H9 (cell line): ENCODE measurements around the gene SAT2. TPM values are rescaled to one million over a fixed set of nuclear protein-coding genes. Genes with fewer than 3 reads are reported as not detected.

ENCODE experiments used
- DNase-seq: peaks from one replicate; pipeline ENCODE4 v3.0.0-alpha.2; 2017
- H2AFZ ChIP-seq: one replicate; pipeline ENCODE4 v1.6.1; 2013; ENCODE audit warnings: mild to moderate bottlenecking, low read length, control low read depth, moderate library complexity
- H2AK5ac ChIP-seq: 2 replicates; pipeline ENCODE4 v1.6.1; 2013; ENCODE audit warnings: low read length, control low read depth, mixed read lengths; ENCODE audit not compliant: insufficient read length
- H2BK120ac ChIP-seq: one replicate; pipeline ENCODE4 v1.6.1; 2013; ENCODE audit warnings: low read depth, mild to moderate bottlenecking, low read length, control low read depth, inconsistent platforms; ENCODE audit not compliant: poor library complexity, severe bottlenecking
- H2BK12ac ChIP-seq: 2 replicates; pipeline ENCODE4 v1.6.1; 2013; ENCODE audit warnings: low read length, control low read depth, mixed read lengths, low read depth; ENCODE audit not compliant: insufficient read length
- H2BK15ac ChIP-seq: 2 replicates; pipeline ENCODE4 v1.6.1; 2013; ENCODE audit warnings: low read depth, low read length, control low read depth
- H2BK20ac ChIP-seq: one replicate; pipeline ENCODE4 v1.6.1; 2013; ENCODE audit warnings: low read depth, mild to moderate bottlenecking, low read length, control low read depth, inconsistent platforms; ENCODE audit not compliant: poor library complexity, severe bottlenecking
- H2BK5ac ChIP-seq: 2 replicates; pipeline ENCODE4 v1.6.1; 2013; ENCODE audit warnings: low read length, control low read depth, mixed read lengths; ENCODE audit not compliant: insufficient read length
- H3K14ac ChIP-seq: 2 replicates; pipeline ENCODE4 v1.6.1; 2013; ENCODE audit warnings: low read length, control low read depth; ENCODE audit not compliant: insufficient read depth
- H3K18ac ChIP-seq: 2 replicates; pipeline ENCODE4 v1.6.1; 2013; ENCODE audit warnings: low read depth, mild to moderate bottlenecking, mixed read lengths, low read length, control low read depth; ENCODE audit not compliant: insufficient read length
- H3K23ac ChIP-seq: 2 replicates; pipeline ENCODE4 v1.6.1; 2013; ENCODE audit warnings: low read length, control low read depth, mixed read lengths, low read depth; ENCODE audit not compliant: insufficient read length
- H3K23me2 ChIP-seq: 2 replicates; pipeline ENCODE4 v1.6.1; 2013; ENCODE audit warnings: low read depth, mild to moderate bottlenecking, mixed read lengths, low read length, control low read depth; ENCODE audit not compliant: insufficient read length, poor library complexity, severe bottlenecking
- H3K27ac ChIP-seq: 2 replicates; pipeline ENCODE4 v1.5.1; 2013; ENCODE audit warnings: low read length, control low read depth, mixed read lengths, low read depth; ENCODE audit not compliant: insufficient read length
- H3K27me3 ChIP-seq: 2 replicates; pipeline ENCODE4 v1.6.1; 2013; ENCODE audit warnings: low read length, control low read depth, inconsistent platforms; ENCODE audit not compliant: insufficient read depth
- H3K4ac ChIP-seq: 2 replicates; pipeline ENCODE4 v1.6.1; 2013; ENCODE audit warnings: low read depth, mild to moderate bottlenecking, control low read depth, inconsistent platforms, low read length, moderate library complexity
- H3K4me1 ChIP-seq: 2 replicates; pipeline ENCODE4 v1.6.1; 2013; ENCODE audit warnings: low read length, control low read depth, inconsistent platforms; ENCODE audit not compliant: insufficient read depth
- H3K4me2 ChIP-seq: 2 replicates; pipeline ENCODE4 v1.6.1; 2013; ENCODE audit warnings: low read length, control low read depth, mixed read lengths; ENCODE audit not compliant: insufficient read length, insufficient read depth
- H3K56ac ChIP-seq: 2 replicates; pipeline ENCODE4 v1.6.1; 2013; ENCODE audit warnings: low read depth, mild to moderate bottlenecking, mixed read lengths, low read length, control low read depth; ENCODE audit not compliant: insufficient read length
- H3K79me1 ChIP-seq: 2 replicates; pipeline ENCODE4 v1.6.1; 2013; ENCODE audit warnings: low read depth, mild to moderate bottlenecking, moderate library complexity, low read length, control low read depth, inconsistent platforms; ENCODE audit not compliant: insufficient read depth, poor library complexity, severe bottlenecking
- H3K79me2 ChIP-seq: 2 replicates; pipeline ENCODE4 v1.6.1; 2013; ENCODE audit warnings: low read length, control low read depth, inconsistent platforms; ENCODE audit not compliant: insufficient read depth
- H3K9ac ChIP-seq: 2 replicates; pipeline ENCODE4 v1.6.1; 2013; ENCODE audit warnings: low read length, control low read depth, mixed read lengths; ENCODE audit not compliant: insufficient read length; ENCODE audit errors: extremely low read depth
- H3K9me3 ChIP-seq: one replicate; pipeline ENCODE4 v1.6.1; 2013; ENCODE audit warnings: low read depth, low read length, inconsistent platforms; ENCODE audit not compliant: control insufficient read depth
- H3T11ph ChIP-seq: one replicate; pipeline ENCODE4 v1.6.1; 2013; ENCODE audit warnings: mild to moderate bottlenecking, low read length, control low read depth, inconsistent platforms
- H4K20me1 ChIP-seq: one replicate; pipeline ENCODE4 v1.6.1; 2013; ENCODE audit not compliant: control insufficient read depth, insufficient read length, insufficient read depth
- H4K5ac ChIP-seq: 2 replicates; pipeline ENCODE4 v1.6.1; 2013; ENCODE audit warnings: low read depth, mild to moderate bottlenecking, mixed read lengths, low read length, control low read depth; ENCODE audit not compliant: insufficient read length
- H4K8ac ChIP-seq: replicated peaks from 2 replicates; pipeline ENCODE4 v1.6.1; 2013; ENCODE audit warnings: low read length, control low read depth, mixed read lengths, low read depth; ENCODE audit not compliant: insufficient read length
- H4K91ac ChIP-seq: 2 replicates; pipeline ENCODE4 v1.6.1; 2013; ENCODE audit warnings: low read depth, mild to moderate bottlenecking, moderate library complexity, mixed read lengths, low read length, control low read depth; ENCODE audit not compliant: insufficient read length
- H3K27ac Mint-ChIP-seq, 3 experiments: 2 replicates in 2 of 3; 3 replicates in 1 of 3; pipeline ENCODE4 v1.8.0; 2020 to 2021; ENCODE audit warnings: mixed read lengths in 3 of 3, mild to moderate bottlenecking in 1 of 3, moderate library complexity in 1 of 3
- H3K27me3 Mint-ChIP-seq: 2 replicates; pipeline ENCODE4 v1.8.0; 2021; ENCODE audit warnings: low read depth, mild to moderate bottlenecking, moderate library complexity, mixed read lengths
- H3K36me3 Mint-ChIP-seq, 3 experiments: 2 replicates in 2 of 3; 3 replicates in 1 of 3; pipeline ENCODE4 v1.8.0; 2020 to 2021; ENCODE audit warnings: low read depth in 3 of 3, mixed read lengths in 3 of 3; ENCODE audit not compliant: insufficient read depth in 1 of 3
- H3K4me1 Mint-ChIP-seq, 2 experiments: 2 replicates each; pipeline ENCODE4 v1.8.0; 2020; ENCODE audit warnings: mixed read lengths in 2 of 2
- H3K4me3 Mint-ChIP-seq, 2 experiments: 2 replicates in 1 of 2; 3 replicates in 1 of 2; pipeline ENCODE4 v1.8.0; 2020 to 2021; ENCODE audit warnings: mild to moderate bottlenecking in 2 of 2, mixed read lengths in 2 of 2, moderate library complexity in 1 of 2
- H3K9me3 Mint-ChIP-seq, 2 experiments: 2 replicates in 1 of 2; 3 replicates in 1 of 2; pipeline ENCODE4 v1.8.0; 2020; ENCODE audit warnings: mild to moderate bottlenecking in 2 of 2, mixed read lengths in 2 of 2, moderate library complexity in 1 of 2
- CTCF ChIP-seq: fragments of 200-600 bp; sonication (generic); conservative IDR thresholded peaks from 3 replicates; pipeline ENCODE4 v1.8.0; 2021; ENCODE audit warnings: antibody characterized with exemption, mild to moderate bottlenecking
- WGBS: extraction: QIAGEN DNeasy Blood & Tissue Kit; methylation state at CpG from one replicate; pipeline ENCODE4 v1.1.7; 2013; ENCODE audit warnings: missing lambda C conversion rate, low lambda C conversion rate, mixed read lengths; ENCODE audit not compliant: insufficient read length; ENCODE audit errors: extremely low coverage; 5-methylcytosine and 5-hydroxymethylcytosine counted together
- total RNA-seq: library from RNA; stranded (reverse); gene quantifications from 2 replicates; pipeline ENCODE4 v1.2.1, GENCODE V29; 2021

The SAT2 gene
- total RNA-seq, 1 experiment from 2014 or later = 72.1 TPM

GRCh38 chr17:7634384-7634783, 6.8 kb upstream of the SAT2 start:
- no peak overlapping the region for H2BK20ac ChIP-seq
- H4K20me1 ChIP-seq = no peaks in the 10 kb centered on the region
- no peak overlapping the region for H3T11ph ChIP-seq
- Mint-ChIP-seq H3K27me3 (peaks cover 3% of the 10 kb centered on the region; the same call in 1 of the 2 replicates), H3K4me3 (peak overlapping the region in 1 of 2 experiments; percentile 45; a peak in 1 of 5 replicates), H3K9me3 (no peaks in the 10 kb centered on the region), H3K4me1 (peaks cover 26 to 38% of the 10 kb centered on the region in 2 experiments), H3K27ac (no peak overlapping the region), H3K36me3 (no peaks in the 10 kb centered on the region)
- no peak overlapping the region for H3K9ac ChIP-seq
- no peak overlapping the region for H3K18ac ChIP-seq
- no peak overlapping the region for H2BK120ac ChIP-seq
- no peak overlapping the region for H2AK5ac ChIP-seq
- H3K27me3 ChIP-seq = no peaks in the 10 kb centered on the region
- H3K9me3 ChIP-seq = no peaks in the 10 kb centered on the region
- no CpG with 5 or more reads among the region's 5 CpGs for WGBS
- no peaks in the 10 kb centered on the region for H3K23me2 ChIP-seq
- H3K23ac ChIP-seq = no peak overlapping the region
- H3K14ac ChIP-seq = no peak overlapping the region
- H4K8ac ChIP-seq = no peak overlapping the region
- H2BK15ac ChIP-seq = no peak overlapping the region
- no peak overlapping the region for H3K56ac ChIP-seq
- H3K27ac ChIP-seq = no peak overlapping the region
- TF ChIP-seq CTCF = peak; percentile 71
- H3K4ac ChIP-seq = no peak overlapping the region
- H3K79me2 ChIP-seq = no peaks in the 10 kb centered on the region
- H3K4me1 ChIP-seq = peaks cover 2% of the 10 kb centered on the region; the same call in 1 of the 2 replicates
- peak overlapping the region; percentile 85 for H2AFZ ChIP-seq
- H2BK5ac ChIP-seq = no peak overlapping the region
- peak; percentile 87 for DNase-seq
- H3K4me2 ChIP-seq = no peak overlapping the region
- no peak overlapping the region for H2BK12ac ChIP-seq
- H4K91ac ChIP-seq = no peak overlapping the region
- no peaks in the 10 kb centered on the region for H3K79me1 ChIP-seq
- no peak overlapping the region for H4K5ac ChIP-seq
